ENCODE results near the gene PPP1R9A.

PPP1R9A gene

DNA sequence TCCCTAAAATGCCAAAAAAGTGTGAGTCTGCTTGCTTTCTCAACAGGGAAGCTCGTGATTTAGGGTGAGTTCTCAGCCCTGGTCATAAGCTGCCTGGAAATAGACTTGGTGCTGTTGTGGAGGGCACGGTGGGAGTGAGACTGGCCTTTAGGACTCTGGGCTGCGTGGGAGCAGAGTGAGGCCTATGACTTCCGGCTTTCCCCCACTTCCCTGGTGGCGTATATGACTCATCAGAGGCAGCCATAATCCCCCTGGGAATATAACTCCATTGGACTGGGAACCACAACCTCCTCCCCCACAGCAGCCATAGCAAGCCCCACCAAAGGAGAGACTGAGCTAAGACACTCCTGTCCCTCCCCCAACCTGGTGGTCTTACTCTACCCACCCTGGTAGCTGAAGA is 321.9 kb downstream of the PPP1R9A start:
- no peaks in the 10 kb centered on the region for H3K36me3 ChIP-seq (ENCODE audit: control insufficient read depth in 2 of 2, insufficient read depth in 1 of 2, low read length in 2 of 2)
- H3K27ac ChIP-seq (ENCODE audit: extremely low read depth, low read depth, low read length), result no peak overlapping the region
- ChIA-PET CTCF (interaction anchor here (1.0 kb wide), 1 partner anchor 248 kb away, joined by 3 read pairs; no protein-coding TSS in a partner anchor), POLR2A (no interaction called here)
- no peak overlapping the region for H3K4me3 ChIP-seq (ENCODE audit: low read depth, low read length)
- H3K9me3 ChIP-seq (ENCODE audit: control insufficient read depth, insufficient read depth, low read depth, low read length), result no peaks in the 10 kb centered on the region
- no peaks in the 10 kb centered on the region for H3K4me1 ChIP-seq (ENCODE audit: control insufficient read depth, insufficient read depth, low read length)
- TF ChIP-seq ZNF571 (tag by site-specific recombination; IDR thresholded peaks at IDR 0.05) (no peak), ZNF514 (tag by site-specific recombination; IDR thresholded peaks at IDR 0.05) (no peak), PRDM4 (tag by site-specific recombination; IDR thresholded peaks at IDR 0.05) (no peak), HOXD13 (CRISPR knock-in tag; IDR thresholded peaks at IDR 0.05; ENCODE audit: borderline replicate concordance) (no peak), SETDB1 (IDR thresholded peaks at IDR 0.05; ENCODE audit: insufficient read length, low read length) (no peak), MEIS1 (CRISPR knock-in tag; IDR thresholded peaks at IDR 0.05; ENCODE audit: borderline replicate concordance) (no peak), GFI1B (tag by site-specific recombination; IDR thresholded peaks at IDR 0.05) (no peak)

- H3K4me3 ChIP-seq (ENCODE audit: low read depth, low read length), result no peak overlapping the region
- no peaks in the 10 kb centered on the region for H3K36me3 ChIP-seq (ENCODE audit: control insufficient read depth in 2 of 2, insufficient read depth in 1 of 2, low read length in 2 of 2)
- H3K4me1 ChIP-seq (ENCODE audit: control insufficient read depth, insufficient read depth, low read length), result no peaks in the 10 kb centered on the region
- ChIA-PET POLR2A (no interaction called here), CTCF (interaction anchor here (0.6 kb wide), 1 partner anchor 295 kb away, joined by 4 read pairs; no protein-coding TSS in a partner anchor)
- TF ChIP-seq ZNF132 (tag by site-specific recombination; IDR thresholded peaks at IDR 0.05; ENCODE audit: borderline replicate concordance) (no peak), ZBTB1 (tag by site-specific recombination; IDR thresholded peaks at IDR 0.05) (no peak), RBAK (tag by site-specific recombination; IDR thresholded peaks at IDR 0.05) (no peak)
- no peak overlapping the region for H3K27ac ChIP-seq (ENCODE audit: extremely low read depth, low read depth, low read length)
- no peaks in the 10 kb centered on the region for H3K9me3 ChIP-seq (ENCODE audit: control insufficient read depth, insufficient read depth, low read depth, low read length)
These were observed 331.0 kb downstream of the PPP1R9A start for GRCh38 chr7:95238252-95238943.

DNA sequence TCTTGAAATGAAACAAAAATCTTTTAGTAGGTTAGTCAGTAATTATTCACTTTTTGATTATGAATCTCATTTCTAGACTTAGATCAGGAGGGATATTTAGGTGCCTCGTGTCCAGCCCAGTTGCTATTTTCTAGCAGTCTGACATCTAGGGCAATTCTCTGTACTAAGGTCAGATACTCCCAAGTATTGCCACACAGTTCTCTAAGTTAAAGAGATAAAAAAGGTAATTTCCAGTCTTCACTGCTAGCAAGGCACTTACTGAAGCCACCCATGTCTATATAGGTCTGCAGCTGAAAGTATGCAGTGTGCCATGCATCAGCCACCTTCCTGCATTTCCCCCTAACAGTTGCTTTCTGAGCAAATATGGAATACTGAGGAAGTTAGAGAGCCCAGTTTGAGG is 333.5 kb downstream of the PPP1R9A start:
- Histone ChIP-seq H3K36me3 (ENCODE audit: control insufficient read depth in 2 of 2, insufficient read depth in 1 of 2, low read length in 2 of 2) (no peaks in the 10 kb centered on the region), H3K27ac (ENCODE audit: extremely low read depth, low read depth, low read length) (no peak overlapping the region), H3K4me1 (ENCODE audit: control insufficient read depth, insufficient read depth, low read length) (peaks cover 3% of the 10 kb centered on the region; the same call in 1 of the 2 replicates), H3K4me3 (ENCODE audit: low read depth, low read length) (no peak overlapping the region), H3K9me3 (ENCODE audit: control insufficient read depth, insufficient read depth, low read depth, low read length) (no peaks in the 10 kb centered on the region)
- no peak for TF ChIP-seq GLI2 (tag by site-specific recombination; IDR thresholded peaks at IDR 0.05; ENCODE audit: borderline replicate concordance, low read depth)
- no peak for TF ChIP-seq ZSCAN16 (tag by site-specific recombination; IDR thresholded peaks at IDR 0.05)
- no peak for TF ChIP-seq ZNF501 (tag by site-specific recombination; IDR thresholded peaks at IDR 0.05)
- TF ChIP-seq, protein P1, sequence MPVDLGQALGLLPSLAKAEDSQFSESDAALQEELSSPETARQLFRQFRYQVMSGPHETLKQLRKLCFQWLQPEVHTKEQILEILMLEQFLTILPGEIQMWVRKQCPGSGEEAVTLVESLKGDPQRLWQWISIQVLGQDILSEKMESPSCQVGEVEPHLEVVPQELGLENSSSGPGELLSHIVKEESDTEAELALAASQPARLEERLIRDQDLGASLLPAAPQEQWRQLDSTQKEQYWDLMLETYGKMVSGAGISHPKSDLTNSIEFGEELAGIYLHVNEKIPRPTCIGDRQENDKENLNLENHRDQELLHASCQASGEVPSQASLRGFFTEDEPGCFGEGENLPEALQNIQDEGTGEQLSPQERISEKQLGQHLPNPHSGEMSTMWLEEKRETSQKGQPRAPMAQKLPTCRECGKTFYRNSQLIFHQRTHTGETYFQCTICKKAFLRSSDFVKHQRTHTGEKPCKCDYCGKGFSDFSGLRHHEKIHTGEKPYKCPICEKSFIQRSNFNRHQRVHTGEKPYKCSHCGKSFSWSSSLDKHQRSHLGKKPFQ (tag by site-specific recombination; IDR thresholded peaks at IDR 0.05), result no peak
- TF ChIP-seq ZNF777 (tag by site-specific recombination; IDR thresholded peaks at IDR 0.05; ENCODE audit: borderline replicate concordance), result no peak
- TF ChIP-seq ZNF555 (tag by site-specific recombination; conservative IDR thresholded peaks at IDR 0.05), result no peak
- no peak for TF ChIP-seq ZNF132 (tag by site-specific recombination; IDR thresholded peaks at IDR 0.05; ENCODE audit: borderline replicate concordance)
- TF ChIP-seq, protein P2, sequence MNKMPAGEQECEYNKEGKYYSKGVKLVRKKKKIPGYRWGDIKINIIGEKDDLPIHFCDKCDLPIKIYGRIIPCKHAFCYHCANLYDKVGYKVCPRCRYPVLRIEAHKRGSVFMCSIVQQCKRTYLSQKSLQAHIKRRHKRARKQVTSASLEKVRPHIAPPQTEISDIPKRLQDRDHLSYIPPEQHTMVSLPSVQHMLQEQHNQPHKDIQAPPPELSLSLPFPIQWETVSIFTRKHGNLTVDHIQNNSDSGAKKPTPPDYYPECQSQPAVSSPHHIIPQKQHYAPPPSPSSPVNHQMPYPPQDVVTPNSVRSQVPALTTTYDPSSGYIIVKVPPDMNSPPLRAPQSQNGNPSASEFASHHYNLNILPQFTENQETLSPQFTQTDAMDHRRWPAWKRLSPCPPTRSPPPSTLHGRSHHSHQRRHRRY (tag by site-specific recombination; IDR thresholded peaks at IDR 0.05), result no peak
- TF ChIP-seq GLIS2 (tag by site-specific recombination; IDR thresholded peaks at IDR 0.05), result no peak
- no peak for TF ChIP-seq ZNF521 (tag by site-specific recombination; IDR thresholded peaks at IDR 0.05)
- no peak for TF ChIP-seq ZNF768 (tag by site-specific recombination; IDR thresholded peaks at IDR 0.05)
- TF ChIP-seq ELK4 (IDR thresholded peaks at IDR 0.05; ENCODE audit: borderline replicate concordance, low read depth, low read length), result no peak
- TF ChIP-seq ZNF169 (tag by site-specific recombination; IDR thresholded peaks at IDR 0.05), result no peak
- CTCF ChIA-PET, result no interaction called here
- POLR2A ChIA-PET, result no interaction called here
